SK-N-SH (cell line): ENCODE results near the gene GSTM3. TPM values are rescaled to one million over a fixed set of nuclear protein-coding genes. Genes with fewer than 3 reads are reported as not detected.
A peak's percentile ranks its signal among the peaks of the same experiment; 100 is the strongest.
"Not testable (repeated sequence)": the region's sequence is repeated elsewhere in the genome, so short reads cannot be mapped to it uniquely, and the experiment has no call there.

Experiments
- CTCF ChIA-PET: fragments of 300-600, 350-600 bp; formaldehyde crosslinking; extraction: SDS; loops from one replicate; lab custom pipeline; 2021; lab: Yijun Ruan, JAX
- POLR2A ChIA-PET: fragments of 350-600 bp; sonication (Branson Sonifier 250); formaldehyde crosslinking; extraction: SDS; loops from one replicate; lab custom pipeline; 2020; ENCODE audit warnings: antibody characterized with exemption, inconsistent platforms; lab: Yijun Ruan, JAX
- DNase-seq: peaks from one replicate; pipeline ENCODE4 v3.0.0; 2012
- H2AFZ ChIP-seq: fragments of 200-600 bp; sonication (generic); 2 replicates; pipeline ENCODE4 v1.8.1; 2016; ENCODE audit warnings: antibody characterized with exemption, mild to moderate bottlenecking, low read depth
- H3F3A ChIP-seq: fragments of 200-600 bp; sonication (generic); replicated peaks from 2 replicates; pipeline ENCODE3; 2016; ENCODE audit warnings: antibody characterized with exemption, mild to moderate bottlenecking; ENCODE audit not compliant: insufficient read depth
- H3K27ac ChIP-seq, 2 experiments: fragments of 200-500 bp in 1 of 2; fragments of 200-600 bp in 1 of 2; sonication (Bioruptor generic) in 1 of 2; sonication (generic), shearing (Covaris generic) in 1 of 2; 2 replicates each; pipeline versions ENCODE4 v1.5.1 to v1.6.1; 2014 to 2016; ENCODE audit warnings: low read depth in 2 of 2, inconsistent platforms in 1 of 2, low read length in 1 of 2, mild to moderate bottlenecking in 1 of 2, mixed read lengths in 1 of 2
- H3K27me3 ChIP-seq: fragments of 200-600 bp; sonication (generic), shearing (Covaris generic); 2 replicates; pipeline ENCODE4 v1.6.1; 2016; ENCODE audit warnings: mixed run types; ENCODE audit not compliant: insufficient read depth
- H3K36me3 ChIP-seq, 2 experiments: fragments of 200-500 bp in 1 of 2; fragments of 200-600 bp in 1 of 2; sonication (Bioruptor generic) in 1 of 2; sonication (generic) in 1 of 2; replicated peaks in 1 of 2; 2 replicates each; pipeline versions ENCODE3 to v1.5.1; 2014 to 2016; ENCODE audit warnings: low read length in 1 of 2, mild to moderate bottlenecking in 1 of 2; ENCODE audit not compliant: insufficient read depth in 2 of 2, control insufficient read depth in 1 of 2
- H3K4me1 ChIP-seq, 2 experiments: fragments of 200-500 bp in 1 of 2; fragments of 200-600 bp in 1 of 2; sonication (Bioruptor generic) in 1 of 2; sonication (generic), shearing (Covaris generic) in 1 of 2; 2 replicates each; pipeline versions ENCODE4 v1.5.1 to v1.6.1; 2014 to 2016; ENCODE audit warnings: low read depth in 1 of 2, low read length in 1 of 2, mixed run types in 1 of 2; ENCODE audit not compliant: insufficient read depth in 2 of 2, control insufficient read depth in 1 of 2
- H3K4me2 ChIP-seq: fragments of 200-600 bp; sonication (generic), shearing (Covaris generic); 2 replicates; pipeline ENCODE4 v1.6.1; 2017; ENCODE audit warnings: mixed run types
- H3K4me3 ChIP-seq, 2 experiments: fragments of 200-500 bp in 1 of 2; fragments of 200-600 bp in 1 of 2; sonication (Bioruptor generic) in 1 of 2; sonication (generic), shearing (Covaris generic) in 1 of 2; 2 replicates each; pipeline versions ENCODE4 v1.5.1 to v1.8.1; 2014 to 2016; ENCODE audit warnings: low read depth in 2 of 2, inconsistent platforms in 1 of 2, low read length in 1 of 2, mild to moderate bottlenecking in 1 of 2, mixed read lengths in 1 of 2, moderate library complexity in 1 of 2
- H3K79me2 ChIP-seq: fragments of 200-600 bp; sonication (generic); 2 replicates; pipeline ENCODE4 v1.8.1; 2017; ENCODE audit warnings: mild to moderate bottlenecking; ENCODE audit not compliant: insufficient read depth
- H3K9ac ChIP-seq: fragments of 200-600 bp; sonication (generic); 2 replicates; pipeline ENCODE4 v1.6.1; 2017; ENCODE audit warnings: mixed run types
- H3K9me2 ChIP-seq: fragments of 200-600 bp; sonication (generic); 2 replicates; pipeline ENCODE4 v1.6.1; 2017; ENCODE audit warnings: mixed run types
- H3K9me3 ChIP-seq: fragments of 200-600 bp; sonication (generic); 2 replicates; pipeline ENCODE4 v1.6.1; 2017; ENCODE audit warnings: mixed run types, mild to moderate bottlenecking, moderate library complexity
- H4K20me1 ChIP-seq: fragments of 200-600 bp; sonication (generic); 2 replicates; pipeline ENCODE4 v1.6.1; 2017; ENCODE audit warnings: mild to moderate bottlenecking, mixed run types; ENCODE audit not compliant: insufficient read depth
- GABPA ChIP-seq: IDR thresholded peaks from 2 replicates; pipeline ENCODE4 v1.4.0; 2012; ENCODE audit warnings: low read depth, mild to moderate bottlenecking
- GATA2 ChIP-seq: sonication (generic); formaldehyde crosslinking; IDR thresholded peaks from 2 replicates; pipeline ENCODE4 v1.5.0; 2020; ENCODE audit warnings: mild to moderate bottlenecking, missing genetic modification reagents
- WGBS: methylation state at CpG from one replicate; pipeline ENCODE4 v1.1.6; 2017; ENCODE audit warnings: low lambda C conversion rate; 5-methylcytosine and 5-hydroxymethylcytosine counted together
- polyA plus RNA-seq, 3 experiments: library from polyadenylated mRNA; depleted of rRNA; stranded (reverse); fragments of >200 nt; gene quantifications; 2 replicates each; pipeline ENCODE4 v1.2.3, GENCODE V29; 2012

GSTM3 gene
- polyA plus RNA-seq, 1 of the 3 experiments (the other 2 are of a cell fraction): 86.6 TPM

- no peak overlapping the region for H2AFZ ChIP-seq
- no peaks in the 10 kb centered on the region for H3K36me3 ChIP-seq
- H3K4me3 ChIP-seq: no peak overlapping the region
- WGBS: 81% methylated on average over 20 of the region's 22 CpGs
- peak; percentile 7 for DNase-seq
- no peaks in the 10 kb centered on the region for H3K4me1 ChIP-seq
- ChIA-PET CTCF (interaction anchor here (0.9 kb wide), 1 partner anchor 222 kb away, joined by 3 read pairs; no protein-coding TSS in a partner anchor), POLR2A (no interaction called here)
- no peaks in the 10 kb centered on the region for H4K20me1 ChIP-seq
- no peak for TF ChIP-seq GABPA
- no peak for TF ChIP-seq GATA2
- no peak overlapping the region for H3K4me2 ChIP-seq
- no peaks in the 10 kb centered on the region for H3F3A ChIP-seq
- no peak overlapping the region for H3K9ac ChIP-seq
- H3K27ac ChIP-seq: no peak overlapping the region
- H3K27me3 ChIP-seq: no peaks in the 10 kb centered on the region
- no peaks in the 10 kb centered on the region for H3K9me3 ChIP-seq
- H3K79me2 ChIP-seq: no peaks in the 10 kb centered on the region
- H3K9me2 ChIP-seq: no peaks in the 10 kb centered on the region
Measured at GRCh38 chr1:109712321-109712864, 28.4 kb downstream of the GSTM3 start.

GRCh38 chr1:109711593-109712320 is 29.1 kb downstream of the GSTM3 start, which contains the start of gene GSTM5:
Gene GSTM5, plus strand, starts transcription at chr1:109712251. Its CDS starts 62 bp downstream, at chr1:109712313.
- H2AFZ ChIP-seq, H3F3A ChIP-seq, H3K27me3 ChIP-seq, CTCF ChIA-PET, H3K9me2 ChIP-seq, H3K79me2 ChIP-seq, H3K9me3 ChIP-seq, H3K9ac ChIP-seq, POLR2A ChIA-PET, H3K4me2 ChIP-seq, DNase-seq, H3K36me3 ChIP-seq, H3K4me1 ChIP-seq, H3K4me3 ChIP-seq, H4K20me1 ChIP-seq, H3K27ac ChIP-seq: not testable (repeated sequence)
- 82% methylated on average over 9 of the region's 33 CpGs for WGBS

DNA sequence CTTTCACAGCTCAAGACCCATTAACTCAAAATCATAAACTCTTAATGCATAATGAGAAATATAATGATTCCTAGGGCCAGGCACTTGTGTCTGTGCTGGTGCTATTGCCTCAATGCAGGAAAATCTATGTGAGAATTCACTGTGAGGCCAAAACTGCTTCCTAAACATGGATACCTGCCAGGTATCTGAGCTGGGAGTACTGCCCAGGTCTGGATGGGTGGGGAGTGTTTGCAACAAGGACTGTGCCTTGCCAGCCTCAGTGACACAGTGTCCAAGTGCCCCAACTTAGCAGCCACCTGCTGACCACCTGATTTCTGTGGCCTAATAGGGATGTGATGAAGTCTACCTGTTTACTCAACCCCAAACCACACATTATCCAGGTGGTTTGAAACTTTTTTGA is 31.0 kb downstream of the GSTM3 start:
- POLR2A ChIA-PET, H3K4me1 ChIP-seq, H3K4me3 ChIP-seq, H3K27me3 ChIP-seq, DNase-seq, H3K79me2 ChIP-seq, H2AFZ ChIP-seq, H3K4me2 ChIP-seq, H3K9me3 ChIP-seq, H3K9ac ChIP-seq, CTCF ChIA-PET, H3K36me3 ChIP-seq, H3K27ac ChIP-seq, H3K9me2 ChIP-seq, H4K20me1 ChIP-seq, H3F3A ChIP-seq: not testable (repeated sequence)

GRCh38 chr1:109708949-109709348 is 31.9 kb downstream of the GSTM3 start:
- POLR2A ChIA-PET, H3K4me3 ChIP-seq, DNase-seq, H3K36me3 ChIP-seq, H3K9ac ChIP-seq, H3K9me2 ChIP-seq, H3K9me3 ChIP-seq, H3K4me2 ChIP-seq, H3K27ac ChIP-seq, H3K4me1 ChIP-seq, H3K79me2 ChIP-seq, CTCF ChIA-PET, H3F3A ChIP-seq, H2AFZ ChIP-seq, H4K20me1 ChIP-seq, H3K27me3 ChIP-seq: not testable (repeated sequence)
- WGBS: 56% methylated on average over 4 of the region's 4 CpGs
